ENCODE measurements around the gene PRPF19.

Gene PRPF19

DNA sequence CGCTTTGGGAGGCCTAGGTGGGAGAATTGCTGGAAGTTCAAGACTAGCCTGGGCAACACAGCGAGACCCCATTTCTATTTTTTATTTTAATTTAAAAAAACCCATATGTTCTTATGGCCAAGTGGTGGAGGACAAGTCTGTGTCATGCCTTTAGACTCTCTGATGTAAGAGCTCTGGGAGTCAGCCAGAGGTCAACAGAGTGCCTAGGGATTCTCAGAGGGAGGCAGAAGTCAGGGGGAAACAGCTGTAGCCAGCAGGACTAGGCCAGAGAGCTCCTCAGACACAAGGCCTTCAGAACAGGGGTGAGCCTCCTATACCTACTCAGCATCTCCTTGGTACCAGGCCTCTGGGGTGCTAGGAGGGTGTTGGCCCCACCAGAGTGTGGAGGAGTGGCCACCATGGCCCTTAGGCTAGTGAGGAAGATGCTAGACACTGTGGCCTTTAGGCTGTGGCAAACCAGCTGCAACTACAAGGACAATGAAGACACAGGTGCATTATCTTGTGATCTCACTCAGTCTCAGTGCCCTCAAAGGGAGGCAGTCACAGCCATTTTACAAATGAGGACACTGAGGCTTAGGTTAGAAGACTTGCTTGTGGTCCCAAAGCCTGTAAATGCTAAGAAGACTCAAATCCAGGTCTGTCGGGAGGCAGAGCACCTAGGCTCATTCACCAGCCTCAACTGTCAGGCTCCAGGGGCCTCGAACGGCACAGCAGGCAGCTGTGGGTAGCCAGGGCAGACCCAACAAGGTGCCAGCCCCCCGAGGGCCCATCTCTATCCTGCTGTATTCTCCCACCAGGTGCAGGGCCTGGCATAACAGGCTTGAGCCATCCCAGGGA lies 34.0 kb downstream of the PRPF19 start:
- FAIRE-seq, result no peak

DNA sequence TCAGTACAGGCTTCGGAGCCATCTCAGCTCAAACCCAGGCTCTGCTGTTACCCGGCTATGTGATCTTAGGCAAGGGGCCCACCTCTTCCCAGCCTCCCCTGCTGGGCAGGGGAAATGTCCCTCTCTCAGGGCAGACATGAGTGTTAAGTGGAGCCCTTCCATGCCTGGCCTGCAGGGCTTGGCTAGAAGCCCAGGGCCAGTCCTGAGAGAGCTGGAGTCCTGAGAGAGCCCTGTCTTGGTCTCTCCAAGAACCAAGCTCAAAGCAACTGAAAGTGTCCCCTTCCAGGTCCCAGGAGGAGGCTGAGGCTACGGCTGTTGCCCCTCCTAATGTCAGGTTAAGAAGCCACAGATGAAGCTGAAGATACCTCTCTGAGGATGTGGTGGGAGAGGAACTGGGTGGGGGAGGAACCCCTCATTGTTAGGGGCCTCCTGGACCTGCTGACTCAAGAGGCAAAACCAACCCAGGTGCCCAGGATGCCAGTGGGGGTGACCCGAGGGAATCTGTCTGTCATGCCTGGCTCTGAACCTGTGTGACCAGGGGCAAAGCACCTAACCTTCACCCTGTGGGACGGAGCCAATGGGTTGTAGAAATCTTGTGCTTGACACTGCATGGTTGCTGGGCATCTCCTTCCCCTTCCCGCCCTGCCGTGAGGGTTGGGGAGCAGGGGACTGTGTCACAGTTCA lies 34.9 kb downstream of the PRPF19 start:
- FAIRE-seq, result no peak

DNA sequence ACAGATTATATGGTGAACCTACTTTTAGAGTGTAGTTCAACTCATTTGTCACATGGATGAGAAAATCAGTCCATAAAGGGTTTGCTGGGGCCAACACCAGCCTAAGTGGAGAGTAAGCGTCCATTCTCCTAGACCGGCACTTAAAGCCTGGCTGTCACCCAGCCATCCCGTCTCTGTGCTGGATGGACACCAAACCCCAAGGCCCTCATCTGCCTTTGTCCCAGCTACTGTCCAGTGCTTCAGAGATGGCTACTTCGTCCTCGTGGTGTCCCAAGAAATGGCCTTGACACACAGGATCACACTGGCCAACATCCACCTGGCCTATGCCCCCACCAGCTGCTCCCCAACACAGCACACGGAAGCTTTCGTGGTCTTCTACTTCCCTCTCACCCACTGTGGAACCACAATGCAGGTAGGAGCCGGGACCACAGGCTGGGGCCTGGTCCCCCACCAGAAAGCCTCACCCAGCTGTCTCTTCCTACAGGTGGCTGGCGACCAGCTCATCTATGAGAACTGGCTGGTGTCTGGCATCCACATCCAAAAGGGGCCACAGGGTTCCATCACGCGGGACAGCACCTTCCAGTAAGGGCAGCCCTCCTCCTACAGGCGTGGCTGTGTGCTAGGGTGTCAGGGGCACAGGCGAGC lies 35.5 kb downstream of the PRPF19 start:
- no peak for FAIRE-seq

DNA sequence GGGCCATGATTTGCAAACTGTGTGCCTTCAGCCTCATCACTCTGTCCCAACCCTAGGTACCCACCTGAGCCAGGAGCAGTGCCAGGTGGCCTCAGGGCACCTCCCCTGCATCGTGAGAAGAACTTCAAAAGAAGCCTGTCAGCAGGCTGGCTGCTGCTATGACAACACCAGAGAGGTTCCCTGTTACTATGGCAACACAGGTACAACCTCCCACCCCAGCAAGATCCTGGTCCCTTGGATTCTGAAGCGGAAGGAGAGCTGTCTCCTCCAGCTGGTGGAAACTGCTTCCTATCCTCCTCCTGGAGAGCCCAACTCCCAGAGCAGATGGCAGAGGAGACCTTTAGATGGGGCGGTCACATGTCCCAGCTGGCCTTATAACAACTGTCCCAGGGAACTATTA lies 36.1 kb downstream of the PRPF19 start:
- FAIRE-seq, result no peak

DNA sequence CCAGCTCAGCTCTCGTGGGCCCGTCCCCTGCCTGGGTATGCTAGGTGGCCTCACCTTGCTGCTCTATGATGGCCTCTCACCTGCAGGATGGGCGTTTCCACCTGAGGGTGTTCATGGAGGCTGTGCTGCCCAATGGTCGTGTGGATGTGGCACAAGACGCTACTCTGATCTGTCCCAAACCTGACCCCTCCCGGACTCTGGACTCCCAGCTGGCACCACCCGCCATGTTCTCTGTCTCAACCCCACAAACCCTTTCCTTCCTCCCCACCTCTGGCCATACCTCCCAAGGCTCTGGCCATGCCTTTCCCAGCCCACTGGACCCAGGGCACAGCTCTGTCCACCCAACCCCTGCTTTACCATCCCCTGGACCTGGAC lies 36.9 kb downstream of the PRPF19 start:
- no peak for FAIRE-seq

DNA sequence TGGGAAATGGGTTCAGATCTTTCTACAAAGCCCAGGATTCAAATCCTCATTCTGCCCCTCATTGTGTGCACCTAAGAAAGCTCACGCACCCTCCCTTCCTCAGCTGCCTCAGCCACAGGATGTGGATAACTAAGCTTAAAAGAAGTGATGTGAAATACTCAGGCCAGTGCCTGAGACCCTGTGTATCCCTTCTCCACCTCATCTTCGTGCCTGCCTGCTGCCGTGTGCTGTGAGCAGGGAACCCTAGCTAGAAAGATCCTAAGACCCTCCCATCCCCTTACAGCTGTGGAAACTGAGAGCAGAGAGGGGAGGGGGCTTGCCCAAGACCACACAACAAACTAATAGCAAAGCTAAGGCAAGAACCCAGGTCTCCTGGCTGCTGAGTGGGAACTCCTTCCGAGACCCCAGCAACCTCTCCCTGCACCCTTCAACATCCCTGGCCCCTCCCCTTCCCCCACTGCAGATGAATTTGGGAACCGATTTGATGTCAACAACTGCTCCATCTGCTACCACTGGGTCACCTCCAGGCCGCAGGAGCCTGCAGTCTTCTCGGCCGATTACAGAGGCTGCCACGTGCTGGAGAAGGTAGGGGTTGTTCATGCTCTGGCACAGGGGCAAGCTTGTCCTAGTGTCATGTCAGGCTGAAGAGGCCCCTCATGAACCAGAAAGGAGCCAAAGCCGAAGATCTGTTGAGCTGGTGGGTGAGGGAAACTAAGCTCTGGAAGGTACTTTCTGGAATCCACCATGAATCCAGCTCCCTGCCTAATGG lies 37.5 kb downstream of the PRPF19 start:
- no peak for FAIRE-seq

DNA sequence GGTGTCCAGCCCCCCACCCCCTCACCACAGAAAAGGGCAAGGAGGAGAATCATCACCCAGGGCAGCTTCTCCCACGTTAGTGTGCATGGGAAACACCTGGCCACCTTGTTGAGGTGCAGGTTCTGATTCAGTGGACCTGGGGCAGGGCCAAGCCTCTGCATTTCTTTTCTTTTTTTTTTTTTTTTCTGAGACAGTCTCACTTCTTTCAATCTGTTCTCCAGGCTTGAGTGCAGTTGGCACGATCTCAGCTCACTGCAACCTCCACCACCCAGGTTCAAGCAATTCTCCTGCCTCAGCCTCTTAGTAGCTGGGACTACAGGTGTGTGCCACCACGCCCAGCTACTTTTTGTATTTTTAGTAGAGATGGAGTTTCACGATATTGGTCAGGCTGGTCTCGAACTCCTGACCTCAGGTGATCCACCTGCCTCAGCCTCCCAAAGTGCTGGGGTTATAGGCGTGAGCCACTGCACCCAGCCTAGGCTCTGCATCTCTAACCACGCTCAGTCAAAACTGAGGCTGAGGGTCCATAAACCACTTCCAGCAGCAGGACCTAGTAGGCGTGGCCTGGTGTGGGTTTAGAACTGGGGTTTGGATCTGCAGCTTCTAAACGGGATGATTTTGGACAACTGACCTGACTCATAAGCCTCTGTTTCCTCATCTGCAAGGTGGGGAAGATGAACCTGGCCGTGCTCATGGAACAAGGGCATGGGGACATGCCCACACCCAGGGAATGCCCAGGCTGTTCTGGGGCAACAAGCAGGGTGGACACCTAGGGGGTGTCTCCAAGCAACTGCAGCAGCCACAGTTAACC lies 38.3 kb downstream of the PRPF19 start:
- no peak for FAIRE-seq

DNA sequence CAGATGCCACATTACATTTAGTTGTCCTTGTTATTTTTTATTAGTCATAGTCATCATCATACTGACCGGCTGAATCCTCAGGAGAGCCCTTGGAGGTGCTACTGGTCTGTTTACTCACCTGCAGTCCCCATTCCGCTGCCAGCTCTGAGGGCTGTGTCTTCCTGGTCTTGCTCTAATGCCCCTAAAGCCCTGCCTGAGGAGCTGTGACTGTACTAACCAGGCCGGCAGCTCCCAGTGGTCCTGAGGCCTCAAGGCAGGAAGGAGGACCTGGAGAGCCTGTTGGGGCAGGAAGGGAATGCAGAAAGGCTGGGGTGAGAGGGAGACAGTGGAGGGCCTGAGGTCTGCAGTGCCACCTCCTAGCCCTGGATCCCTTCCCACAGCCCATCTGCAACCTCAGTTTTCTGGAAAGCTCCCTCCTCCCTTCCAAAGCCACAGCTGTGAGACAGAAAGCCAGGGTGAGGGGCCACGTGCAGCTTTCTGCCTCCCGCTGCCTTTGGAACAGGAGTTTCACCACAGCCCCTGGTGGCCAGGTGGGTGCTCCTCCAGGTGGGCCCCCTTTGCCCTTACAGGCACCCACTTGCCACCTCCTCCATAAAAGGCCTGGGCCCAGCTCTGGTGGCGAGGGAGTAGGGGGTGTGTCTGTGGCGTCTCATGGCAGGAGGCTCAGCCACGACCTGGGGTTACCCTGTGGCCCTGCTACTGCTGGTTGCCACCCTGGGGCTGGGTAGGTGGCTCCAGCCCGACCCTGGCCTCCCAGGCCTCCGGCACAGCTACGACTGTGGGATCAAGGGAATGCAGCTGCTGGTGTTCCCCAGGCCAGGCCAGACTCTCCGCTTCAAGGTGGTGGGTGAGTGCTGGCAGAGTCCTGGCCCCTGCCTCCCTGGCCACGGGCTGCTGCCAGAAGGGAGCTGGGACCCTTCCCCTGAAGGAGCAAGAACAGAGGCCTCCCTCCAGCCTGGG lies 39.2 kb downstream of the PRPF19 start, which contains the start of gene ZP1:
Gene ZP1, plus strand, starts transcription at position 632 of the 960 bp plus-strand sequence. Its CDS starts 20 bp downstream, at position 652.
- no peak for FAIRE-seq

DNA sequence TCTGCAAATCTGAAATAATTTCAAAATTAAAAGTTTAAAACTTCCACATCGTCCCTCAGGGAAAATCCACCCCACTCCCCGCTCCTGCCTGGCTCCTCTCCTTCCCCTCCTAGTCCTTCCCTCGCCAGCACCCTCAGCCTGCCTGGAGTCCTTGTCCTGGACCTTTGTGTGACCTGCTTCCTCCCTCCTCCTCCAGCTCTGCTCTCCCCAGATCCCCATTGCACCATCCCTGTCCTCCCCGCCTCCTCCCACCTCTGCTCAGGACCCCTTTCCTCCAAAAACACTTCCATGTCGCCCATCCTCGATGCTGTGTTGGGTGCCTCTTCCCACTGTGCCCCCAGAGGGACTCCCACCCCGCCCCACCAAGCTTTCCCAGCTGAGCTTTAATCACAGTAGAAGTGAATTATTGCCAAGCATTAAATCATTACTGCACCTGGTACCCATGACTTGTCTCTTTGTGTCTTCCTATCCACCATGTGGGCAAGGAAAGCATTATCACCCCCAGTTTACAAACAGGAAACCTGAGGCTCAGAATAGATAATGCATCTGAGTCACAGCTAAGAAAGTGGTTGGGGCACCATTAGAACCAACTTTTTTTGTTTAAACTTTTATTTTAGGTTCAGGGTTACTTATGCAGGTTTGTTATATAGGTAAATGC lies 41.4 kb downstream of the PRPF19 start:
- no peak for FAIRE-seq

DNA sequence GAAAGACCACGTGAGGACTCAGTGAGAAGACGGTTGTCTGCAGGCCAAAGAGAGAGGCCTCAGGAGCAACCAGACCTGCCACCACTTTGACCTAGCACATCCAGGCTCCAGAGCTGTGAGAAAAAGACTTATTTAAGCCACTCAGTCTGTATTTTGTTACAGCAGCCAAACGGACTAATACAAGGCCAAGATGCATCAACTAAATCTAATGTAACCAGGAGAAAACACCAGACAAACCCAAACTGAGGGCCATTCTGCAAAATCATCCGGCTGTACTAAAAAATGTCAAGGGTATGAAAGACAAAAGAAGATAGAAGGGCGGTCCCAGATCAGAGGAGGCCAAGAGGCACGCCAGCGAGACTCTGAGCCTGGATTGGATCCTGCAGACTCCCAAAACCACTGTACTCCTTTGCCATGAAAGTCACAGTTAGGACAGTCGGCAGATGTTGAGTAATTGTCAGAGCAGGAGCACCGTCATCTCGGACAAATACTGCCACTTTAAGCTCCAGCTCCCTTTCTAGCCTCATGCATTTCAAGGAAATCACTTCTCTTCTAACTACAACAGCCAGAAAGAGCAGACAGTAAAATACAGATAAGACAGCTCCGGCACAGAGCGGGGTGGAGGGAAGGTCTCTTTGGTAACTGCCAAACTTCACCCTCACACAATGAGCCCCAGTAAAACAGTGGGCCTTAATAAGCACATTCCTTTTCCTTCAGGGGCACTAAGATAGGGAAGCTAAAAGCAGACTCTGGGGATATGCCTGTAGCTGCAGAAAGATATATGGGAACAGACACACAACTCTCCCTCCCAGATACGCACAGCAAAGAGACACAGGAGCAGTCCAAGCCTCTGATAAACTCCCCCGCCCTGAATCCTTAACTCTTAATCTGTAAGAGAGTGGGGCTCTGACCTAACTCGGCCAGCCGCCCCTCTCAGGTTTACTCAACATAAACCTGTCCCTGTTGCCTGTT lies 42.5 kb downstream of the PRPF19 start:
- FAIRE-seq, result no peak

DNA sequence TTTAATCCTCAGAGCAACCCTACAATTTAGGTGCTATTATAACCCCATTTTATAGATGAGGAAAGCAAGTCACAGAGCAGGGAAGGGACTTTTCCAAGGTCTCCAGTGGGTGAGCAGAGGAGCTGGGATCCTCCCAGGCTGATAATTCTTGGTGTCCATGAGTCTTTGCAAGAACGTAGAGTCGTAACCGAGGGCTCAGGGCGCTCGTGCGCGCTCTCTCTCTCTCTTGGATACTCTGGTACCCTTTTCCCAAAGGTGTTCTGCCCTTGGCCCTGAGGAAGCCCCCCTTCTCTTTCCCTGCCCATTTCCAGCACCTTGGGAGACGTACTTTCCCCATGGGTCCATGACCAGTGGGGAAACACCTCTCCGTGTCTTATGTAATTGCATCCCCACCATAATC lies 44.2 kb downstream of the PRPF19 start:
- no peak for FAIRE-seq

DNA sequence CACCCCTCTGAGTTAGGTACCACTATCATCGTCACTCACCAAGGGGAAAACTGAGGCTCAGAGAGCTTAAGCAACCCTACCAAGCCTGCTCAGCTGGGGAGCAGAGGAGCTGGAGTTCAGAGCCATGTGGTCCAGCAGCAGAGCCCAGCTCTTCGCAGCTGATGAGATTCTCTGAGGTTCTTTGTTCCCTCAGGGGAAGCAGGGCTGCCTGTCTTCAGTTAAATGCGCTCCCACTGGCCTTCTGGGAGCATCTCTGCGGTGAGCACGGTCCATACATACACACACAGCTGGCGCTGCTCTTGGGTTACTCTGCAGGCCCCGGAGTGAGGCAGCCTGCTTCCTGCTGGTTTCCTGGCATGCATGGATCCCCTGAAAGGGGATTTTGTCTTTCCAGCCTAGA lies 45.4 kb downstream of the PRPF19 start:
- no peak for FAIRE-seq

DNA sequence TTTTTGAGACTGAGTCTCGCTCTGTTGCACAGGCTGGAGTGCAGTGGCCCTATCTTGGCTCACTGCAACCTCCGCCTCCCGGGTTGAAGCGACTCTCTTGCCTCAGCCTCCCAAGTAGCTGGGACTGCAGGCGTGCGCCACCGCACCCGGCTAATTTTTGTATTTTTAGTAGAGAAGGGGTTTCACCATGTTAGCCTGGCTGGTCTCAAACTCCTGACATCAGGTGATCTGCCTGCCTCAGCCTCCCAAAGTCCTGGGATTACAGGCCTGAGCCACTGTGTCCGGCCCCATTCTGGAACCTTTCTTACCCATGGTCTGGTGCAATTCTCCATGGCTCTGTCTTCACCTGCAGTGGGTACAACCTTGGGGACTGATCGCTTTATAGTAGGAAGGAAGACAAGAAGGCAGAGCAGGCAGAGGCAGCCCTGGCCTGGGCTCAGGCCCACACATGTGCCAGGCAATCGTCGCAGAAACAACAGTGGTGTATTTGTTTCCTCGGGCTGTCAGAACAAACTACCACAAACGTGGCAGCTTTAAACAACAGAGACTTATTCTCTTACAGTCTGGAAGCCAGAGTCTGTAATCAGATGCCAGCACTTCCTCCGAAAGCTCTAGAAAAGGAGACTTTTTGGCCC lies 46.7 kb downstream of the PRPF19 start:
- FAIRE-seq, result no peak

DNA sequence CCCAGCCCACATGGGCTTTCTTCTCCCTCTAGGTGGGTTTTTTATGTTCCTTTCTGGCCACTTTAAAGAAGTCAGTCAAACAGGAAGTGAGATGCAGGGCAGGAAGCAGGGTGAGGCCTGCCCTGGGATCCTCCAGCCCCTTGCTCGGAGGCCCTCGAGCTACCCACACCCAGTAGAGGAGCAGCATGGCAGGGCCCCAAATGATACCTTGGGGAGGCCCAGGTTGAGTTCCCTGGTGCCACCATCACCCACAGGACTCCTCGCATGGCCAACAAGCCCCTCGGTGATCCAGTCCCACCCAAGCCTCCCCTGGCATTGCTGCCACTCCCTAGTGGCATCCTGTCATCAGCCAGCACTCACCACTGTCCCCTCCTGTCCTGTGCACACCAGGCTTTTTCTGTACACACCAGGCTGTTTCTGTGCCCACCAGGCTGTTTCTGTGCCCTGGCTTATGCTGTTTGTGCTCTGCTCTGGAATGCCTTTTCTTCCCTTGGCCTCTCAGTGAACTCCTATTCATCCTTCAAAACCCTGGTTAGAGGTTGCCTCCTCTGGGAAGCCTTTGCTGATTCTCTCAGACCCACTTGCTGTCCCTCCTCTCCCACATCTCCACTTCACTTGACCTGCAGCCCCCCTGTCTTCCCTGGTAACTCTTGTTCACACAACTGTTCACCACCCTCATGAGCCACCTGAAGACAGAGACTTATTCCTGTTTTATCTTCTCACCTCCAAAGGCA lies 47.5 kb downstream of the PRPF19 start:
- no peak for FAIRE-seq

DNA sequence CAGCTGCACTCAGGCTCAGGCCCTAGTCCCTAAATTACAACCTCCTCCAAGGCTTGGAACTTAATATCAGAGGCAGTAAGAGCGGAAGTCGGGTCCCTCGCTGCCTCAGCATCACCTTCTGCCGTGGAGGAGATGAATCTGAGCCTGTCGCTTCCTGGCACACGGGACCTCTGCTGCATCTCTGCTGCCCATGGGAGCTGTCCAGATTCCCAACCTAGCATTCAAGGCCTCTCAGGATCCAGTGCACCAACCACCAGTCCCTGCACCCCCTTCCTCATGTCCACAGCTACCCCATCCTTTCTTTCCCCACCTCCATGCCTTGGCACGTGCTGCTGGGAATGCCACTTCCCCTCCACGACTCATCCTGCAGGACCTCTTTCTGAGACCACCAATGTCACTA lies 48.1 kb downstream of the PRPF19 start:
- no peak for FAIRE-seq

DNA sequence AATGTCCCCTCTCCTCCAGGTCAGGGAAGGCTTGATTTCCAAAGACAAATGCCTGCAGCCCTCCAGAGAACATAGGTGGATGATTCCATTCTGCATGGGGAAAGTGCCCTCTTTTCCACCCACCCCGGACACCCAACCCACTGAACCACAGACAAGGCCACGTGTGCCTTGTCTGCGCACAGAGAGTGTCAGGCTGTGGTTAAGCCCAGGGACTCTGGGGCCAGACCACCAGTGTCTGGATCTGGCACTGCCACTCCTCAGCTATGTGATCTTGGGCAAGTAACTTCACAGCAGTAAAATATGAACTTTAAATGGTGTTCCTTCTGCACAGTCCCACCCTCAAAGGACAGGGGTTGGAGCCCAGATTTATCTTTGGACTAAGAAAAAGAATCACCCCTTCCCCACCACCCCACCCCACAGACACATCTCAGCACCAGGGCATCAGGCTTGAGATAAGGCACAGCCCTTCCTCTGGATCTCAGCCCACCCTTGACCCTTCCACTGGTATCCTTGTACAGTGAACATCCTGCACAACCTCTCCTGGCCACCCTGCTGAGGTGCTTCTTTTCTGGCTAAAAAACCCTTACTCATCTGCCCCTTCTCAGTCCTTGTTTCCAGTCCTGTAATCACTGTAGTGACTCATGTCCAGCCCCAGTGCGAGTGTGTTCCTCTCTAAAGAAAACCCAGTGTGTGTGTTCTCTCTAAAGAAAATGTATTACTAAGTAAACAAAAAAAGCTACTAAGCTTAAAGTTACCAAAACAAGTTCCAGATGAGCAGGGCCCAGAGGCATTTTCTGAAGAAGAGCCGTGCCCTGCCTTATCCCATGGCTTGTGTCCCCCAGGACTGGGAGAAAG lies 48.8 kb downstream of the PRPF19 start:
- FAIRE-seq, result no peak

Measured in endometrium (tissue), 2 donors.